Endodermal cell (in vitro differentiated cells): ENCODE data around the gene CHST9. TPM values are rescaled to one million over a fixed set of nuclear protein-coding genes. Genes with fewer than 3 reads are reported as not detected.

Source experiments
- DNase-seq: peaks from one replicate; pipeline ENCODE4 v3.0.0-alpha.2; 2017
- H3K27ac ChIP-seq: 2 replicates; pipeline ENCODE4 v1.5.1; 2013; ENCODE audit warnings: mild to moderate bottlenecking, low read depth, low read length, moderate library complexity
- H3K27me3 ChIP-seq: 2 replicates; pipeline ENCODE4 v1.6.1; 2013; ENCODE audit warnings: mild to moderate bottlenecking, low read length, moderate library complexity; ENCODE audit not compliant: insufficient read depth, control insufficient read depth, poor library complexity, severe bottlenecking
- H3K36me3 ChIP-seq: 2 replicates; pipeline ENCODE4 v1.7.0; 2013; ENCODE audit warnings: mild to moderate bottlenecking, low read length, moderate library complexity; ENCODE audit not compliant: control insufficient read depth, insufficient read depth
- H3K4me1 ChIP-seq: one replicate; pipeline ENCODE4 v1.7.0; 2013; ENCODE audit warnings: low read length; ENCODE audit not compliant: control insufficient read depth, insufficient read depth
- H3K4me3 ChIP-seq: 2 replicates; pipeline ENCODE4 v1.5.1; 2013; ENCODE audit warnings: mild to moderate bottlenecking, low read length, moderate library complexity
- H3K9ac ChIP-seq: 2 replicates; pipeline ENCODE4 v1.6.1; 2013; ENCODE audit warnings: mild to moderate bottlenecking, low read length, moderate library complexity; ENCODE audit not compliant: poor library complexity, severe bottlenecking; ENCODE audit errors: extremely low read depth
- H3K9me3 ChIP-seq: 2 replicates; pipeline ENCODE4 v1.6.1; 2013; ENCODE audit warnings: mild to moderate bottlenecking, low read length, moderate library complexity; ENCODE audit not compliant: control insufficient read depth
- H3K27ac Mint-ChIP-seq: 2 replicates; pipeline ENCODE4 v1.8.0; 2020; ENCODE audit warnings: mixed read lengths
- H3K27me3 Mint-ChIP-seq: 2 replicates; pipeline ENCODE4 v1.8.0; 2021; ENCODE audit warnings: mild to moderate bottlenecking, mixed read lengths; ENCODE audit not compliant: insufficient read depth
- H3K36me3 Mint-ChIP-seq: 2 replicates; pipeline ENCODE4 v1.8.0; 2020; ENCODE audit warnings: low read depth, mixed read lengths
- H3K4me1 Mint-ChIP-seq: 2 replicates; pipeline ENCODE4 v1.8.0; 2020; ENCODE audit warnings: mixed read lengths
- H3K4me3 Mint-ChIP-seq: 2 replicates; pipeline ENCODE4 v1.8.0; 2020; ENCODE audit warnings: mild to moderate bottlenecking, moderate library complexity, mixed read lengths
- H3K9me3 Mint-ChIP-seq: 2 replicates; pipeline ENCODE4 v1.8.0; 2020; ENCODE audit warnings: mild to moderate bottlenecking, mixed read lengths
- CTCF ChIP-seq: fragments of 200-600 bp; sonication (generic); conservative IDR thresholded peaks from 2 replicates; pipeline ENCODE4 v1.5.0; 2021; ENCODE audit warnings: antibody characterized with exemption, mild to moderate bottlenecking
- WGBS, 2 experiments: methylation state at CpG; one replicate each; pipeline versions ENCODE4 v1.1.5 to v1.1.7; 2013; ENCODE audit warnings: missing lambda C conversion rate in 2 of 2, mixed read lengths in 1 of 2; ENCODE audit not compliant: insufficient coverage in 1 of 2, insufficient read length in 1 of 2; 5-methylcytosine and 5-hydroxymethylcytosine counted together
- total RNA-seq, 2 donors: library from RNA; stranded (reverse); fragmentation: NEBNext Ultra II Directional in 1 of 2; extraction: Animal tissue kit (Norgen Biotek cat#: 25700) in 1 of 2; gene quantifications; 2 replicates in 1 of 2; 3 replicates in 1 of 2; pipeline ENCODE4 v1.2.1, GENCODE V29; 2021

The CHST9 gene
- total RNA-seq, 2 donors from 2014 or later = 47.5 to 75.8 TPM

DNA sequence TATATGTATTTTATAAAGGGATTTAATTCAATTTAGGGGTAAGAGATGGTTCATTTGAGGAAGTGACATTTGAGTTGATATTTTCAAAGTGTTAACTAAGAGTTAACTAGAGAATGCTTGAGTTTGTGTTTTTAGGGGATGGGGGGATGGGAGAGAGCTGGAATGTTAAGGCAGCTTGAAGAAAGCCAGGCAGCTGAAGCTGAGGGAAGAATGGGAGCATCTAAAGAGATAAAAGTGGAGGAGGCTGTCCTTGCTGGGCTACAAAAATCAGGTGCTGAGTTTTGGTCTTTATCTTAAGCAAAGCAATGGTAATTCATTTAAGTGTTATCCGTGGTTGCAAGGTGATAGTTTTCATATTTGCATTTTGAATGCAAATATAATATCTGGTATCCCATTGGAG, 9.2 kb downstream of the CHST9 start:
- H3K36me3 Mint-ChIP-seq = no peaks in the 10 kb centered on the region
- H3K9me3 ChIP-seq = no peaks in the 10 kb centered on the region
- DNase-seq = peak; percentile 61
- H3K27me3 ChIP-seq = no peaks in the 10 kb centered on the region
- WGBS, 2 experiments = 0 to 8% methylated on average over 1 of the region's 1 CpG
- H3K4me1 ChIP-seq = peaks cover 6% of the 10 kb centered on the region
- H3K27ac ChIP-seq = no peak overlapping the region
- H3K36me3 ChIP-seq = no peaks in the 10 kb centered on the region
- H3K27ac Mint-ChIP-seq = peak overlapping the region; percentile 75
- H3K4me3 Mint-ChIP-seq = peak overlapping the region; percentile 4
- H3K4me3 ChIP-seq = no peak overlapping the region
- no peaks in the 10 kb centered on the region for H3K27me3 Mint-ChIP-seq
- H3K9ac ChIP-seq = no peak overlapping the region
- peaks cover 30% of the 10 kb centered on the region for H3K4me1 Mint-ChIP-seq
- H3K9me3 Mint-ChIP-seq = no peaks in the 10 kb centered on the region
- TF ChIP-seq CTCF = no peak

DNA sequence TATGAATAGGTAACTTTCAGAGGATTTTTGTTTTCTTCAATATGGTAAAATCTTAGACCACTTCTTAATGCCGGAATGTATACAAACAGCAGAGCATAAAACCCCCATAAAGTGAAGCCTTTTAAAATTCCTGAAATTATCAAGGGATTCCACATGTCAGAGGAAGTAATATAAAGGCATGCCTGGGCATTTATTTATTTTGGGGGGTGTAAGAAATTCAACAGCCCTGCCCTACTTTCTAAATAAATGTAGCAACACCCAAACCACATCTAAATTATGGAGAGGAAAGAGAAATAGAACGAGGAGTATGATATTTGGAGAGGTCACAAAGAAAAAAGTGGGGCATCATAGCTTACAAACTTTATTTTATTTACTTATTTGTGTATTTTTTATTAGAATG, 9.9 kb downstream of the CHST9 start:
- no peaks in the 10 kb centered on the region for H3K9me3 ChIP-seq

GRCh38 chr18:27171993-27172392, 13.1 kb downstream of the CHST9 start:
- Histone ChIP-seq H3K36me3 (no peaks in the 10 kb centered on the region), H3K9ac (no peak overlapping the region), H3K4me3 (no peak overlapping the region), H3K27me3 (no peaks in the 10 kb centered on the region), H3K27ac (no peak overlapping the region), H3K9me3 (no peaks in the 10 kb centered on the region), H3K4me1 (peaks cover 6% of the 10 kb centered on the region)
- no peak for TF ChIP-seq CTCF
- peaks cover 10% of the 10 kb centered on the region for H3K36me3 Mint-ChIP-seq
- no peak for DNase-seq
- no peaks in the 10 kb centered on the region for H3K27me3 Mint-ChIP-seq
- H3K4me3 Mint-ChIP-seq = no peak overlapping the region
- 83% methylated on average over 1 of the region's 1 CpG; no CpG with 5 or more reads in 1 of the 2 experiments for WGBS, 2 experiments
- H3K9me3 Mint-ChIP-seq = peaks cover 2% of the 10 kb centered on the region
- peaks cover 25% of the 10 kb centered on the region for H3K4me1 Mint-ChIP-seq
- H3K27ac Mint-ChIP-seq = no peak overlapping the region

More for the DNA sequence above, 9.9 kb downstream of the CHST9 start:
- no peak overlapping the region for H3K4me3 ChIP-seq
- WGBS, 2 experiments = 100% methylated on average over 1 of the region's 2 CpGs; no CpG with 5 or more reads in 1 of the 2 experiments
- Mint-ChIP-seq H3K27me3 (no peaks in the 10 kb centered on the region), H3K27ac (peak overlapping the region; percentile 37), H3K36me3 (no peaks in the 10 kb centered on the region), H3K9me3 (no peaks in the 10 kb centered on the region), H3K4me3 (no peak overlapping the region), H3K4me1 (peaks cover 30% of the 10 kb centered on the region)
- H3K4me1 ChIP-seq = peaks cover 6% of the 10 kb centered on the region
- no peak overlapping the region for H3K9ac ChIP-seq
- no peaks in the 10 kb centered on the region for H3K27me3 ChIP-seq
- H3K27ac ChIP-seq = no peak overlapping the region
- DNase-seq = no peak
- H3K36me3 ChIP-seq = no peaks in the 10 kb centered on the region
- no peak for TF ChIP-seq CTCF
